Peyer's patch (tissue), 4 donors: Measurements from ENCODE around the gene DNAJB1. TPM values are rescaled to one million over a fixed set of nuclear protein-coding genes. Genes with fewer than 3 reads are reported as not detected.
A peak's percentile ranks its signal among the peaks of the same experiment; 100 is the strongest.
"Not testable (repeated sequence)": the region's sequence is repeated elsewhere in the genome, so short reads cannot be mapped to it uniquely, and the experiment has no call there.

Source experiments
- DNase-seq, 3 donors: peaks; one replicate each; pipeline ENCODE4 v3.0.0-alpha.2; 2017 to 2019
- H3K27ac ChIP-seq, 4 donors: fragments of 200-600 bp; sonication (generic); one replicate each; pipeline ENCODE4 v1.5.1; 2016 to 2019
- H3K27me3 ChIP-seq, 2 donors: fragments of 200-600 bp; sonication (generic); one replicate each; pipeline ENCODE4 v1.5.1; 2019
- H3K36me3 ChIP-seq, 3 donors: fragments of 200-600 bp; sonication (generic); one replicate each; pipeline ENCODE4 v1.5.1; 2016 to 2019
- H3K4me1 ChIP-seq, 4 donors: fragments of 200-600 bp; sonication (generic); one replicate each; pipeline ENCODE4 v1.5.1; 2016 to 2019
- H3K4me3 ChIP-seq, 4 donors: fragments of 200-600 bp; sonication (generic); 1 replicate in 3 of 4; 2 replicates in 1 of 4; pipeline ENCODE4 v1.5.1; 2016 to 2019; ENCODE audit warnings: mild to moderate bottlenecking in 1 of 4
- H3K9me3 ChIP-seq, 4 donors: fragments of 200-600 bp; sonication (generic); one replicate each; pipeline ENCODE4 v1.5.1; 2016 to 2019; ENCODE audit warnings: mild to moderate bottlenecking in 1 of 4
- CTCF ChIP-seq, 6 experiments: fragments of 450-650 bp in 4 of 6; fragments of 200-600 bp in 2 of 6; sonication (generic) in 1 of 6; IDR thresholded peaks; one replicate each; pipeline ENCODE4 v1.5.1; 2017 to 2019; ENCODE audit warnings: antibody characterized with exemption in 6 of 6, mild to moderate bottlenecking in 3 of 6, moderate library complexity in 1 of 6
- POLR2A ChIP-seq, 2 donors: fragments of 450-650 bp; IDR thresholded peaks; one replicate each; pipeline ENCODE4 v1.5.1; 2017; ENCODE audit warnings: antibody characterized with exemption in 2 of 2, mild to moderate bottlenecking in 2 of 2, moderate library complexity in 2 of 2
- total RNA-seq, 4 donors: library from RNA; depleted of rRNA; stranded (reverse); fragments of >200 nt; gene quantifications; one replicate each; pipeline ENCODE4 v1.1.0, GENCODE V29; 2016

Gene DNAJB1
- total RNA-seq, 4 donors from 2014 or later = 34.5 to 60.2 (median 54.1) TPM

GRCh38 chr19:14542711-14543328 lies 24.6 kb upstream of the DNAJB1 start:
- no peak overlapping the region for H3K27ac ChIP-seq
- peaks cover 0 to 9% (median 0%) of the 10 kb centered on the region in 4 donors for H3K4me1 ChIP-seq
- H3K36me3 ChIP-seq = no peaks in the 10 kb centered on the region
- H3K4me3 ChIP-seq = no peak overlapping the region
- TF ChIP-seq POLR2A (IDR thresholded peaks at IDR 0.05) (no peak), CTCF (IDR thresholded peaks at IDR 0.05) (no peak)
- H3K9me3 ChIP-seq = no peaks in the 10 kb centered on the region
- DNase-seq = no peak
- H3K27me3 ChIP-seq = no peaks in the 10 kb centered on the region

GRCh38 chr19:14541979-14542378 lies 23.8 kb upstream of the DNAJB1 start:
- H3K27ac ChIP-seq, H3K4me1 ChIP-seq, H3K36me3 ChIP-seq, DNase-seq, H3K9me3 ChIP-seq, H3K27me3 ChIP-seq, H3K4me3 ChIP-seq: not testable (repeated sequence)

GRCh38 chr19:14540741-14541525 lies 22.7 kb upstream of the DNAJB1 start:
- H3K27me3 ChIP-seq = no peaks in the 10 kb centered on the region
- no peak for TF ChIP-seq CTCF (IDR thresholded peaks at IDR 0.05)
- no peak for TF ChIP-seq POLR2A (IDR thresholded peaks at IDR 0.05)
- H3K27ac ChIP-seq = no peak overlapping the region

GRCh38 chr19:14536926-14537692 lies 18.9 kb upstream of the DNAJB1 start:
- Histone ChIP-seq H3K27me3 (no peaks in the 10 kb centered on the region), H3K36me3 (no peaks in the 10 kb centered on the region), H3K9me3 (no peaks in the 10 kb centered on the region), H3K4me3 (peak overlapping the region in 2 of 4 donors; percentile 35 to 47), H3K4me1 (peaks cover 0 to 10% (median 0%) of the 10 kb centered on the region in 4 donors), H3K27ac (peak overlapping the region in 3 of 4 donors; percentile 17 to 78 (median 48))
- DNase-seq = peak in 2 of 3 donors; percentile 89 to 92
- TF ChIP-seq CTCF (IDR thresholded peaks at IDR 0.05) (no peak), POLR2A (IDR thresholded peaks at IDR 0.05) (peak; percentile 15 to 56)

More at GRCh38 chr19:14540741-14541525, 22.7 kb upstream of the DNAJB1 start:
- Histone ChIP-seq H3K36me3 (no peaks in the 10 kb centered on the region), H3K9me3 (no peaks in the 10 kb centered on the region), H3K4me3 (no peak overlapping the region), H3K4me1 (peaks cover 0 to 18% (median 0%) of the 10 kb centered on the region in 4 donors)
- DNase-seq = no peak

- no peak overlapping the region for H3K4me3 ChIP-seq
- DNase-seq = no peak
- TF ChIP-seq POLR2A (IDR thresholded peaks at IDR 0.05) (no peak), CTCF (IDR thresholded peaks at IDR 0.05) (no peak)
- no peaks in the 10 kb centered on the region for H3K9me3 ChIP-seq
- no peak overlapping the region for H3K27ac ChIP-seq
- no peaks in the 10 kb centered on the region for H3K27me3 ChIP-seq
- no peaks in the 10 kb centered on the region for H3K36me3 ChIP-seq
- H3K4me1 ChIP-seq = peaks cover 0 to 32% (median 2%) of the 10 kb centered on the region in 4 donors
These were observed 15.3 kb upstream of the DNAJB1 start for GRCh38 chr19:14533450-14533849.
